GM21515 (cell line): ENCODE measurements around the gene SLC8A1.

ENCODE experiments used
- ATAC-seq: cut with Tn5 transposase; IDR thresholded peaks from one replicate; pipeline ENCODE4 v1.9.1; 2021; ENCODE audit not compliant: unreplicated experiment

The SLC8A1 gene

GRCh38 chr2:40281021-40281940 lies 170.6 kb downstream of the SLC8A1 start:
- ATAC-seq, result peak; percentile 65

- no peak for ATAC-seq
Observed at GRCh38 chr2:40279482-40279881, 172.4 kb downstream of the SLC8A1 start.

- ATAC-seq, result no peak
Observed at GRCh38 chr2:40279001-40279400, 172.9 kb downstream of the SLC8A1 start.

- ATAC-seq, result no peak
Observed at GRCh38 chr2:40276076-40276475, 175.8 kb downstream of the SLC8A1 start.

GRCh38 chr2:40274270-40274669 lies 177.6 kb downstream of the SLC8A1 start:
- ATAC-seq, result no peak

GRCh38 chr2:40273734-40274182 lies 178.1 kb downstream of the SLC8A1 start:
- ATAC-seq, result no peak

- no peak for ATAC-seq
Observed at GRCh38 chr2:40271094-40271493, 180.8 kb downstream of the SLC8A1 start.

- ATAC-seq, result no peak
Observed at GRCh38 chr2:40270372-40270771, 181.5 kb downstream of the SLC8A1 start.

GRCh38 chr2:40268566-40268965 lies 183.3 kb downstream of the SLC8A1 start:
- ATAC-seq, result no peak

- no peak for ATAC-seq
Observed at GRCh38 chr2:40266201-40266600, 185.7 kb downstream of the SLC8A1 start.

GRCh38 chr2:40265602-40266001 lies 186.3 kb downstream of the SLC8A1 start:
- ATAC-seq, result no peak

GRCh38 chr2:40261042-40261441 lies 190.8 kb downstream of the SLC8A1 start:
- no peak for ATAC-seq

GRCh38 chr2:40260437-40260836 lies 191.5 kb downstream of the SLC8A1 start:
- no peak for ATAC-seq

- ATAC-seq, result no peak
Observed at GRCh38 chr2:40259900-40260299, 192.0 kb downstream of the SLC8A1 start.

- ATAC-seq, result no peak
Observed at GRCh38 chr2:40258135-40258457, 193.8 kb downstream of the SLC8A1 start.

- ATAC-seq, result no peak
Observed at GRCh38 chr2:40257340-40258134, 194.4 kb downstream of the SLC8A1 start.

GRCh38 chr2:40256649-40257048 lies 195.2 kb downstream of the SLC8A1 start:
- ATAC-seq, result no peak

GRCh38 chr2:40256008-40256407 lies 195.9 kb downstream of the SLC8A1 start:
- no peak for ATAC-seq

- no peak for ATAC-seq
Observed at GRCh38 chr2:40255103-40255502, 196.8 kb downstream of the SLC8A1 start.

- no peak for ATAC-seq
Observed at GRCh38 chr2:40254611-40255010, 197.3 kb downstream of the SLC8A1 start.

GRCh38 chr2:40251137-40251536 lies 200.8 kb downstream of the SLC8A1 start:
- no peak for ATAC-seq

- no peak for ATAC-seq
Observed at GRCh38 chr2:40249577-40249976, 202.3 kb downstream of the SLC8A1 start.
